GM12878 (cell line): Measurements from ENCODE around the gene ADM. TPM values are rescaled to one million over a fixed set of nuclear protein-coding genes. Genes with fewer than 3 reads are reported as not detected.

ENCODE experiments used
- CBX3 ChIP-seq: fragments of 200-600 bp; sonication (generic); IDR thresholded peaks from 2 replicates; pipeline ENCODE4 v1.6.1; 2016; ENCODE audit warnings: low read depth, borderline replicate concordance
- EP300 ChIP-seq, 2 experiments: fragments of 150-350 bp in 1 of 2; IDR thresholded peaks; 2 replicates each; pipeline ENCODE4 v1.6.1; 2011 to 2012; ENCODE audit warnings: low read depth in 2 of 2, low read length in 2 of 2, borderline replicate concordance in 1 of 2, improper control_type of control experiment in 1 of 2, inconsistent platforms in 1 of 2; ENCODE audit not compliant: control insufficient read depth in 1 of 2
- SMC3 ChIP-seq: IDR thresholded peaks from 2 replicates; pipeline ENCODE4 v1.6.1; 2011; ENCODE audit warnings: low read length, improper control_type of control experiment, borderline replicate concordance
- ZNF622 ChIP-seq: fragments of 450-650 bp; IDR thresholded peaks from 2 replicates; pipeline ENCODE4 v1.6.1; 2017; ENCODE audit warnings: mild to moderate bottlenecking, inconsistent platforms
- polyA plus RNA-seq, 11 experiments: library from polyadenylated mRNA; depleted of rRNA in 4 of 11; unstranded in 6 of 11; stranded (reverse) in 5 of 11; fragments of >200 nt; fragmentation: Nextera tagmentation in 4 of 11; fragmentation: Illumina TruSeq in 1 of 11; extraction: Ambion mirVana in 4 of 11; extraction: Trizol in 1 of 11; gene quantifications; 1 replicate in 1 of 11; 2 replicates in 10 of 11; pipeline versions ENCODE4 v1.2.1 to v1.2.3, GENCODE V29; 2011 to 2016; ENCODE audit warnings: inconsistent platforms in 2 of 11, missing spikeins in 2 of 11, low read depth in 1 of 11
- total RNA-seq, 4 experiments: library from RNA; depleted of rRNA in 3 of 4; stranded (reverse); fragments of >200 nt in 3 of 4; fragmentation: Illumina TruSeq in 1 of 4; extraction: Trizol in 1 of 4; gene quantifications; 2 replicates each; pipeline versions ENCODE4 v1.2.1 to v1.2.3, GENCODE V29; 2013 to 2021
- TF ChIP-seq, protein P1 (sequence below): fragments of 450-650 bp; IDR thresholded peaks from 2 replicates; pipeline ENCODE4 v1.6.1; 2017; ENCODE audit warnings: mild to moderate bottlenecking, moderate library complexity
- TF ChIP-seq, protein P2 (sequence below): fragments of 450-650 bp; IDR thresholded peaks from 2 replicates; pipeline ENCODE4 v1.6.1; 2016; ENCODE audit warnings: mild to moderate bottlenecking
- TF ChIP-seq, protein P3 (sequence below): fragments of 150-350 bp; IDR thresholded peaks from 2 replicates; pipeline ENCODE4 v1.6.1; 2016; ENCODE audit warnings: low read depth, low read length

Gene ADM
- total and polyA plus RNA-seq, 10 of the 15 experiments (the other 5 are each of a cell fraction or from before 2014, with no cell fraction given) = 0.11 to 4.2 (median 0.21) TPM; not detected in 7

DNA sequence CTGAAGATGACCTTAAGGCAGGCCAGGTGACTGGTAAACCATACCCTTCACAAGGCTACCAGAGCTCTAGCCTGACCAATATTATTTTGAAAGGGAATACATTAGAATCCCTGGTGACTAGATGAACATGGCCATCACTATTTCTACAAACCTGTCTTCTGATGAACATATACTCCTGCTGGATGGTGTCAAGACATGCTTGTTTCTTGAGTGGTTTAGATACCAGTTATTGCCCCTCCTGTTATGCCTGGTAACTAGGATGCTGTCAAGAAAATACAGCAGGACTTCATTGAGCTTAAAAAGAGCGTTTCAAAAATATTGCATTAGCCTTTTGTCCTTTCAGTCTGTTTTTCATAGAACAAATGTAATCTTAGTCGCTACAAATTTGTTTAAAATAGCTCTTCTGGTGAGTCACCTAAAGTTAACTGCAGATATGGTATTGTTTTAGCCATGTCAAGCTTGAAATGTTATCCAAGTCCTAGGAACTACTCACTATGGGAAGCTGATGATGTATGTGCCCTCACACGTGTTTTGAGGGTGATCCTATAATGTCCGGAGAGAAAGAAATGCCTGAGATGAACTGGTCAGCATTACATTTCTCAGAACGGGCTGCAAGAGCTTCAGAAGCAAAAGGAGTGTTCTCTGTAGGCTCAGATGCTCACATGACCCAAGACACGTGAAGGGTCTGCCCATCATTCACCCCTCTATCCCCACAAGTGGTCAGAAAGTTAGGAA, 20.6 kb downstream of the ADM start (continued):
- TF ChIP-seq, protein P1, sequence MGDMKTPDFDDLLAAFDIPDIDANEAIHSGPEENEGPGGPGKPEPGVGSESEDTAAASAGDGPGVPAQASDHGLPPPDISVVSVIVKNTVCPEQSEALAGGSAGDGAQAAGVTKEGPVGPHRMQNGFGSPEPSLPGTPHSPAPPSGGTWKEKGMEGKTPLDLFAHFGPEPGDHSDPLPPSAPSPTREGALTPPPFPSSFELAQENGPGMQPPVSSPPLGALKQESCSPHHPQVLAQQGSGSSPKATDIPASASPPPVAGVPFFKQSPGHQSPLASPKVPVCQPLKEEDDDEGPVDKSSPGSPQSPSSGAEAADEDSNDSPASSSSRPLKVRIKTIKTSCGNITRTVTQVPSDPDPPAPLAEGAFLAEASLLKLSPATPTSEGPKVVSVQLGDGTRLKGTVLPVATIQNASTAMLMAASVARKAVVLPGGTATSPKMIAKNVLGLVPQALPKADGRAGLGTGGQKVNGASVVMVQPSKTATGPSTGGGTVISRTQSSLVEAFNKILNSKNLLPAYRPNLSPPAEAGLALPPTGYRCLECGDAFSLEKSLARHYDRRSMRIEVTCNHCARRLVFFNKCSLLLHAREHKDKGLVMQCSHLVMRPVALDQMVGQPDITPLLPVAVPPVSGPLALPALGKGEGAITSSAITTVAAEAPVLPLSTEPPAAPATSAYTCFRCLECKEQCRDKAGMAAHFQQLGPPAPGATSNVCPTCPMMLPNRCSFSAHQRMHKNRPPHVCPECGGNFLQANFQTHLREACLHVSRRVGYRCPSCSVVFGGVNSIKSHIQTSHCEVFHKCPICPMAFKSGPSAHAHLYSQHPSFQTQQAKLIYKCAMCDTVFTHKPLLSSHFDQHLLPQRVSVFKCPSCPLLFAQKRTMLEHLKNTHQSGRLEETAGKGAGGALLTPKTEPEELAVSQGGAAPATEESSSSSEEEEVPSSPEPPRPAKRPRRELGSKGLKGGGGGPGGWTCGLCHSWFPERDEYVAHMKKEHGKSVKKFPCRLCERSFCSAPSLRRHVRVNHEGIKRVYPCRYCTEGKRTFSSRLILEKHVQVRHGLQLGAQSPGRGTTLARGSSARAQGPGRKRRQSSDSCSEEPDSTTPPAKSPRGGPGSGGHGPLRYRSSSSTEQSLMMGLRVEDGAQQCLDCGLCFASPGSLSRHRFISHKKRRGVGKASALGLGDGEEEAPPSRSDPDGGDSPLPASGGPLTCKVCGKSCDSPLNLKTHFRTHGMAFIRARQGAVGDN = no peak
- TF ChIP-seq CBX3 (no peak), ZNF622 (no peak), SMC3 (no peak), EP300 (IDR thresholded peaks at IDR 0.05; ENCODE audit: borderline replicate concordance in 1 of 2, control insufficient read depth in 1 of 2, low read depth in 2 of 2, low read length in 2 of 2) (no peak)
- TF ChIP-seq, protein P2, sequence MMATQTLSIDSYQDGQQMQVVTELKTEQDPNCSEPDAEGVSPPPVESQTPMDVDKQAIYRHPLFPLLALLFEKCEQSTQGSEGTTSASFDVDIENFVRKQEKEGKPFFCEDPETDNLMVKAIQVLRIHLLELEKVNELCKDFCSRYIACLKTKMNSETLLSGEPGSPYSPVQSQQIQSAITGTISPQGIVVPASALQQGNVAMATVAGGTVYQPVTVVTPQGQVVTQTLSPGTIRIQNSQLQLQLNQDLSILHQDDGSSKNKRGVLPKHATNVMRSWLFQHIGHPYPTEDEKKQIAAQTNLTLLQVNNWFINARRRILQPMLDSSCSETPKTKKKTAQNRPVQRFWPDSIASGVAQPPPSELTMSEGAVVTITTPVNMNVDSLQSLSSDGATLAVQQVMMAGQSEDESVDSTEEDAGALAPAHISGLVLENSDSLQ = no peak
- TF ChIP-seq, protein P3, sequence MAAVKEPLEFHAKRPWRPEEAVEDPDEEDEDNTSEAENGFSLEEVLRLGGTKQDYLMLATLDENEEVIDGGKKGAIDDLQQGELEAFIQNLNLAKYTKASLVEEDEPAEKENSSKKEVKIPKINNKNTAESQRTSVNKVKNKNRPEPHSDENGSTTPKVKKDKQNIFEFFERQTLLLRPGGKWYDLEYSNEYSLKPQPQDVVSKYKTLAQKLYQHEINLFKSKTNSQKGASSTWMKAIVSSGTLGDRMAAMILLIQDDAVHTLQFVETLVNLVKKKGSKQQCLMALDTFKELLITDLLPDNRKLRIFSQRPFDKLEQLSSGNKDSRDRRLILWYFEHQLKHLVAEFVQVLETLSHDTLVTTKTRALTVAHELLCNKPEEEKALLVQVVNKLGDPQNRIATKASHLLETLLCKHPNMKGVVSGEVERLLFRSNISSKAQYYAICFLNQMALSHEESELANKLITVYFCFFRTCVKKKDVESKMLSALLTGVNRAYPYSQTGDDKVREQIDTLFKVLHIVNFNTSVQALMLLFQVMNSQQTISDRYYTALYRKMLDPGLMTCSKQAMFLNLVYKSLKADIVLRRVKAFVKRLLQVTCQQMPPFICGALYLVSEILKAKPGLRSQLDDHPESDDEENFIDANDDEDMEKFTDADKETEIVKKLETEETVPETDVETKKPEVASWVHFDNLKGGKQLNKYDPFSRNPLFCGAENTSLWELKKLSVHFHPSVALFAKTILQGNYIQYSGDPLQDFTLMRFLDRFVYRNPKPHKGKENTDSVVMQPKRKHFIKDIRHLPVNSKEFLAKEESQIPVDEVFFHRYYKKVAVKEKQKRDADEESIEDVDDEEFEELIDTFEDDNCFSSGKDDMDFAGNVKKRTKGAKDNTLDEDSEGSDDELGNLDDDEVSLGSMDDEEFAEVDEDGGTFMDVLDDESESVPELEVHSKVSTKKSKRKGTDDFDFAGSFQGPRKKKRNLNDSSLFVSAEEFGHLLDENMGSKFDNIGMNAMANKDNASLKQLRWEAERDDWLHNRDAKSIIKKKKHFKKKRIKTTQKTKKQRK = no peak
